Putamen (tissue), 1 donor: ENCODE results near the gene EXOC2.

ENCODE experiments used
- DNase-seq: peaks from one replicate; pipeline ENCODE4 v3.0.0-alpha.2; 2016; ENCODE audit warnings: low spot score

The EXOC2 gene

DNA sequence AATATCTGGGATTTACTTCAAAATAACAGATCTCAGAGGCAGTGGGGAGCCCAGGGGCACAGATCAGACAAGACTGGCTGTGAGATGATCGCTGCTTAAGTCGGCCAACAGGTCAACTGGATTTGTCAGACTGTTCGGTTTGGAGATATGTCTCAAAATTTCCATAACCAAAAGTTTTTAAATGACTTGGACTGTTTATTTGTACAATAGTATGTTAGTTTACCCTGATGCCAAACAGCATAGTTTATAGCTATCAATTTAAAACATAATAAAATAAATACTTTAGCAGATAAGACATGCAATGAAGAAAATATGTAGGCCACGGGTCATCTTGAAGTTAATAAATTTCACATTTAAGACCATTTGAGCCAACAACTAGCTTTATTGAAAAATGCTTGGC lies 174.7 kb downstream of the EXOC2 start:
- DNase-seq, result no peak

- DNase-seq, result no peak
Measured at GRCh38 chr6:516213-516612, 176.7 kb downstream of the EXOC2 start.

GRCh38 chr6:515267-515666 lies 177.7 kb downstream of the EXOC2 start:
- no peak for DNase-seq

GRCh38 chr6:514396-514978 lies 178.5 kb downstream of the EXOC2 start:
- no peak for DNase-seq

DNA sequence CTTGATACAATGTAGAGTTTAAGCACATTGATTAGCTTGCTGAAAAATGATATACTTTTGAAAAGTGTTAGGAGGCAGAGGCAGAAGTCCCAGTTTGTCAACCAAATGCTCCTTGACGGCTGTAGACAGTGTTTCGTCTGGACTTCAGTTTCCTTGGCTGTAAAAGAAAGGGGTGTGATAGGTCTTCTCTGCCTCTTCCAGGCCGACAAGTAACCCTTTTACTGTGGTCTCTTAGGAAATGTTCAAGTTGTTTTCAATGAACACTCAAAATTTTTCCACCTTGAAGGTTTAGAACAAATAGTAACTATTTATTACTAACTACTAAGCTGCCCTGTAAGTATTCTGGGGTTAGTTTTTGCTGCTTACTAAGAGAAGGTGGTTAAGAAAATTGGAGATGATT lies 179.0 kb downstream of the EXOC2 start:
- no peak for DNase-seq

- DNase-seq, result no peak
Measured at GRCh38 chr6:513058-513457, 179.9 kb downstream of the EXOC2 start.

- no peak for DNase-seq
Measured at GRCh38 chr6:511488-512137, 181.3 kb downstream of the EXOC2 start.

DNA sequence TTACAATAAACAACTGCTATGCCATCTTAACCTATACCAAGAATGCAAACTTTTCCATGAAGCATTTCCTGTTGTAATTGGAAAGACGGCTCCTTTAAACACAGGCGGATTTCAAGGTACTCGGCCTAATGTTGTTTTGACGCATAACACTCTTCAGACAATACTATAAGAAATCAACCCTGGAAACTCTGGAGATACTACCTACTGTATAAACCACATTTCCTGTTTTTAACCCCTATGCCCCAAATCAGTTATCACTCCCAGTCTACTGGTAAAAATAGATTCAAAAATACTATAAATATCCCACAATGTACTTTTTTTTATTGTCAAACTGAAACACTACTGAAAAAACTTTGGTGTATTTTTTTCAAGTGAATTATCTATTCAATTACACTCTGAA lies 183.3 kb downstream of the EXOC2 start:
- no peak for DNase-seq

GRCh38 chr6:508614-509013 lies 184.3 kb downstream of the EXOC2 start:
- DNase-seq, result no peak

DNA sequence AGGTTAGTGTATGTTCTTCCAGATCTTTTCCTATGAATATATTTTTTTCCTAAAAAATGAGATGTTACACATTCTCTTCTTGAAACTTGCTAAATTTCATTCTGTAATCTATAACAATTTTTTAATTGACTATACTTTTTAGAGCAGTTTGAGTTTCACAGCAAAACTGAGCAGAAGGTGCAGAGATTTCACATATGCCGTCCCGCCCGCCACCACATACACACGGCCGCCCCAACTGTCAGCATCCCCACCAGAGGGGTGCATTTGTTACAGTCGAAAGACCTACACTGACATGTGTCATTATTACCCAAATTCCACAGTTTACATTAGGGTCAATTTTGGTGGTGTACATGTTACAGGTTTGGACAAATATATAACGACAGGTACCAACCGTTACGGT lies 184.9 kb downstream of the EXOC2 start:
- no peak for DNase-seq

DNA sequence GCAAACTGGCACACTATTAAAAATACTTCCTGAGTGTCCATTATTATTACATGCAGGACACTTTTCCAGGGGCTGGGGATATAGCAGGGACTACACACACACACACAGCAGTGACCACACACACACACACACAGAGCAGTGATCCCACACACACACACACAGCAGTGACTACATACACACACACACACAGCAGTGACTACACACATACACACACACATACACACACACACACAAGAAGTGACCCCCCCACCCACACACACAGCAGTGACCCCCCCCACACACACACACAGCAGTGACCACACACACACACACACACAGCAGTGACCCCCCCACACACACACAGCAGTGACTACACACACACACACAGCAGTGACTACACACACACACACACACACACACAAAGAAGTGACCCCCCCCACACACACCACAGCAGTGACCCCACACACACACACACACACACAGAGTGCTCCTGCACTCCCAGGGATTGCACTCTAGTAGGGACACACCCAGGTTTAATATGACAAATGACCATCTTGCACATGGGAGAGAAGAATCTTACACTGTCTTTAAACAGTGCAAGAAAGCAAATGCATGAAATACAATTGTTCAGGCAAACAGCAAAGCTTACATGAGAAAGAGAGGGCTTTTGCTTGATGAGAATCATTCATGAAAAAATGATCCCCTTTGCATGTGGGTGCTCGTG lies 185.9 kb downstream of the EXOC2 start:
- DNase-seq, result no peak

DNA sequence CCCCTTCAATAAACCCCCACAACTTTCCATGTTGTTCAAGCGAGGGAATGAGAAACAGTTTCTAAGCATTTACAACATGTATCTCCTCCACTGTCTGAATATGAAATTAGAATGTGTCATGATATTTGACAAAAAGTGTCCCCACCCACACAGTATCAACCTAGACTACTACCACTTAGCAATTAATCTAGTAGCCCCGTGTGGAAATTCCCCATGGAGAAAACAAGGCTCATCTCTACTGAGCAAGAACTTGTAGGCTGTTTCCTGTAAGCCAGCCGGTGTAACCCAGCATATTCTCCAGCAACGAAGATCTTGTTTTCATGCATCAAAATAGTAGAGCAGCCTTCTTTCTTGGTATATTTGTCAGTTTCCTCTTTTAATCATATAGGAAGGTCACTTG lies 186.4 kb downstream of the EXOC2 start:
- no peak for DNase-seq

GRCh38 chr6:505374-505773 lies 187.6 kb downstream of the EXOC2 start:
- no peak for DNase-seq

- no peak for DNase-seq
Measured at GRCh38 chr6:504446-504980, 188.4 kb downstream of the EXOC2 start.

DNA sequence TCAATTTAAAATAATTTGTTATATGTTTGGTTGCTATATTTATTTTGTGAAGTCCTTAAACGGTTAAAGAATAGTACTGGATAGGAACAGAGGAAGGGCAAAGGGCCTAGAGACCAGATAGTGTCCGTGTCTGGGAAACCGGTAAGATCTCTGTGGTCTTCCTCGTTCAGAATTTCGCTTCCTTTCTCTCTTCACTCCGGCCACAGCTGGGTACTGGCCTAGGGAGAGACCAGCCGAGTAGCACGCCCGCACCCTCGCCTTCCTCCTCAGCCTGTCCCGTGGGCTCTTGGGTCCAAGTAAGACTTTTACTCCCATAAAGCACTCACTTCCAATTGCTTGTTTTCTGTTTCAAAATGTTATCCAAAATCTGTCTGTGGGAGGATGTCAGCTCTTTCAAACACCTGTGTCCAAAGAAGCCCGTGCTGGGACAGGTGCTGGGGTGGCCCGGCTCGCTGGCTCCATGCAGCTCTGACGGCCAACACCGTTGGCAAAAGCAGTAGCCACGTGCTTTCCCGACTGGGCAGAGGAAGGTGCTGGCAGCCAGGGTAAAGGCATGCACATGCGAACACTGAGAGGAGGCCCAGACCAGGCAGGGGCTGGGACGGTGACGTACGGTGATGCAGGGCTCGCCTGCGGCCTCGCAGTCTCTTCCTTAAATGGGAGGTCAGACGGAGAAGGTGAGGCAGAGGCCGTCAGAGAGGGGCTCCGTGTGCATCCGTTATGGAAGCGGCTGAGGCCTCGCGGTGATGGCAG lies 189.2 kb downstream of the EXOC2 start:
- DNase-seq, result no peak

GRCh38 chr6:502761-503160 lies 190.2 kb downstream of the EXOC2 start:
- DNase-seq, result no peak

GRCh38 chr6:501891-502601 lies 190.9 kb downstream of the EXOC2 start:
- peak; percentile 55 for DNase-seq

- no peak for DNase-seq
Measured at GRCh38 chr6:499617-500016, 193.3 kb downstream of the EXOC2 start.

DNA sequence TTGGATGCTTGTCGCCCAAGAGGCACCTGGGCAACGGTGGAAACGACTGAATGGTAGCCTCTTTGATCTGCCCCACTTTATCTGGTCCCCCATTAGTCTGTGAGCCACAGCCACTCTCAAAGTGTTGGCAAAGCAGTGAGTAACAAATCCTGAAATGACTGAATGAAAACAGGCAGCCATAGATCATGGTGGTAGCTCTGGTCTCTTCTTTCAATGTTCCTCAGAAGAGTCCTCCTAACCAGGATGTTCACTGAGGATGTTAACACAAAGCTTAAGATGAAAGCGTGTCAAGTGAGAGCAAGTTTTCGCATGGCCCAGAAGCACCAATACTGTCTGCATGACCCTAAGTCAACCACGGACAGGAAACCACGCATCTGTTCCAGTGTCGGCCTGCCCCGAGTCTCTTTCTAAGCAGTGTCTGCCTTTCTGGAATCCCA lies 194.1 kb downstream of the EXOC2 start:
- no peak for DNase-seq

DNA sequence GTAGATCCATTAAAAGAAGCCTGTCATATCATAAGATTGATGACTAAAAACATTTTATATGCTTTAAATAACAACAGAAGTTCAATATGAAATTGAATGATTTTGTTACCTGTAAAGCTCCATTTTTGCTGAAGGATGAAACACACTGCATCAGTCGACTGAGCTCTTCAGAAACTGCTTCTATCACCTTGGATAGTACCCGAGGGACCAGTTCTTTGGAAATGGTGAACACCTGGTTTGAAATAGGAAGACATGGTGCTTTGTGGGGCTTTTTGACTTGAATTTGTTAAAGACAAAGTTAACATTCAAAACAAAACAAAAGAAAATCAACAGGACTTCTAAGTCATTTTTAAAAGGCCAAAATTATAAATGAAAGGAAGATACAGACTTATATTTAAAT lies 195.7 kb downstream of the EXOC2 start:
- no peak for DNase-seq

- DNase-seq, result no peak
Measured at GRCh38 chr6:496649-497048, 196.3 kb downstream of the EXOC2 start.

- no peak for DNase-seq
Measured at GRCh38 chr6:494394-494793, 198.5 kb downstream of the EXOC2 start.
